ENCODE data around the gene TPSAB1. TPM values are rescaled to one million over a fixed set of nuclear protein-coding genes. Genes with fewer than 3 reads are reported as not detected.

TPSAB1 gene
- polyA plus RNA-seq, 1 experiment, result not detected

GRCh38 chr16:1283996-1284616, 43.6 kb downstream of the TPSAB1 start:
- Histone ChIP-seq H3K4me3 (ENCODE audit: low read depth, low read length) (no peak overlapping the region), H3K27me3 (ENCODE audit: control insufficient read depth, insufficient read depth, low read length) (peaks cover 15% of the 10 kb centered on the region), H3K36me3 (ENCODE audit: control insufficient read depth, insufficient read depth, low read length) (no peaks in the 10 kb centered on the region)
- TF ChIP-seq CTCF (IDR thresholded peaks at IDR 0.05; ENCODE audit: insufficient read depth, low read depth, low read length), result no peak
- ChIA-PET POLR2A (no interaction called here), CTCF (no interaction called here)
- DNase-seq (ENCODE audit: low read depth), result no peak

DNA sequence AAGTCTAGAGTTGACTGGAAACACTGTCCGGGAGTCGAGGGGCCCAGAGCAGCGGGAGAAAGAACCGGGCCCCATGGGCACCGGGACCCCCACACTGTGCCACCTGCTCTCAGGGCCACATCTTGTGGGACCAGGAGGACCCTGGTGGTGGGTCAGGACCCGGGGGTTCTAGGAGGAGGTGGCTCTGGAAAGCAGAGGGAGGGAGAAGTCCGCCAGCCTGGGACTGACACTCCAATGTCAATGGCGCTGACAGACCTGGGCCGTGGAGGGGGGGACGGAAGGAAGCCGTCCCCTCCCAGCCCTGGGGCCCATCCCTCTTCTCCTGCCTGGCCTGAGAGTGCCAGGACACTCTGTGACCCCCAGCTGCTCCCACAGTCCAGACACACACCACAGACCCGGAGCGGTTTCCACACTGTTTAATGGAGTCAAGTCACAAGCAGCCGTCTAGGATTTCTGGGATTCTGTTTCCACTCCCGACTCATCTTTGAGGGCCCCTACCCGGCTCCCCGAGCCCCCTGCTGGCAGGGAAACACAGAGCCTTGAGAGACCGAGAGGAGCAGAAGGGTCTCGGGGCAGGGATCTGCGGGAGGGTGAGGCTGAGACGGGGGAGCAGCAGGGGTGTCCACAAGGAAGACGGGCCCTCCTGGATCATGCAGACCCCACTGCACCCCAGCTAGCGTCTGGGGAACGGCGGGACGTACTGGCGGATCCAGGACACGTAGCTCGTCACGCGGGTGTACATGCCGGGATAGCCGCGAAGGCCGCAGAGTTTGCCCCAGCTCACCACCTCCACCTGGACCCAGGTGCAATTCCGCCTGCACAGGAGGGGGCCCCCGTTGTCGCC, 45.4 kb downstream of the TPSAB1 start:
- TF ChIP-seq CTCF (IDR thresholded peaks at IDR 0.05; ENCODE audit: insufficient read depth, low read depth, low read length), result 0 out of 2 replicates have a peak, but pooled peaks have one; percentile 7
- H3K27me3 ChIP-seq (ENCODE audit: control insufficient read depth, insufficient read depth, low read length), result peaks cover 27% of the 10 kb centered on the region
- no peak overlapping the region for H3K4me3 ChIP-seq (ENCODE audit: low read depth, low read length)
- ChIA-PET CTCF (no interaction called here), POLR2A (no interaction called here)
- no peaks in the 10 kb centered on the region for H3K36me3 ChIP-seq (ENCODE audit: control insufficient read depth, insufficient read depth, low read length)
- DNase-seq (ENCODE audit: low read depth), result no peak

GRCh38 chr16:1286513-1287094, 46.1 kb downstream of the TPSAB1 start:
- CTCF ChIA-PET, result no interaction called here
- POLR2A ChIA-PET, result no interaction called here
- Histone ChIP-seq H3K4me3 (ENCODE audit: low read depth, low read length) (no peak overlapping the region), H3K27me3 (ENCODE audit: control insufficient read depth, insufficient read depth, low read length) (peaks cover 32% of the 10 kb centered on the region), H3K36me3 (ENCODE audit: control insufficient read depth, insufficient read depth, low read length) (no peaks in the 10 kb centered on the region)
- no peak for DNase-seq (ENCODE audit: low read depth)
- TF ChIP-seq CTCF (IDR thresholded peaks at IDR 0.05; ENCODE audit: insufficient read depth, low read depth, low read length), result no peak

GRCh38 chr16:1287982-1288670, 47.6 kb downstream of the TPSAB1 start:
- Histone ChIP-seq H3K27me3 (ENCODE audit: control insufficient read depth, insufficient read depth, low read length) (peaks cover 32% of the 10 kb centered on the region), H3K4me3 (ENCODE audit: low read depth, low read length) (no peak overlapping the region), H3K36me3 (ENCODE audit: control insufficient read depth, insufficient read depth, low read length) (no peaks in the 10 kb centered on the region)
- CTCF ChIA-PET, result interaction anchor here (1.0 kb wide), 1 partner anchor 13 kb away, joined by 4 read pairs; no protein-coding TSS in a partner anchor
- no peak for TF ChIP-seq CTCF (IDR thresholded peaks at IDR 0.05; ENCODE audit: insufficient read depth, low read depth, low read length)
- no peak for DNase-seq (ENCODE audit: low read depth)
- POLR2A ChIA-PET, result interaction anchor here (0.6 kb wide), 1 partner anchor 19 kb away, joined by 4 read pairs; no protein-coding TSS in a partner anchor
